Body of pancreas (tissue), 4 donors: ENCODE measurements around the gene ADAMTS2.

Experiments
- CTCF ChIP-seq, 7 experiments: fragments of 450-650 bp in 4 of 7; fragments of 200-600 bp in 3 of 7; sonication (generic) in 3 of 7; IDR thresholded peaks; one replicate each; pipeline ENCODE4 v1.5.1; 2016 to 2019; ENCODE audit warnings: antibody characterized with exemption in 7 of 7
- POLR2A ChIP-seq, 3 donors: fragments of 450-650 bp; IDR thresholded peaks; one replicate each; pipeline ENCODE4 v1.6.1; 2016; ENCODE audit warnings: antibody characterized with exemption in 3 of 3, mild to moderate bottlenecking in 2 of 3

- TF ChIP-seq CTCF (IDR thresholded peaks at IDR 0.05) (no peak), POLR2A (IDR thresholded peaks at IDR 0.05) (no peak)
Measured at GRCh38 chr5:179393078-179393477, 47.8 kb upstream of the ADAMTS2 start.
